Muscle layer of colon (tissue), 2 donors: ENCODE data around the gene POFUT1.

Source experiments
- H3K27ac ChIP-seq: one replicate; pipeline ENCODE4 v1.7.0; 2013; ENCODE audit warnings: low read depth, mild to moderate bottlenecking, low read length, moderate library complexity
- H3K27me3 ChIP-seq, 2 donors: one replicate each; pipeline ENCODE4 v1.7.0; 2013; ENCODE audit warnings: low read length in 2 of 2, mild to moderate bottlenecking in 2 of 2; ENCODE audit not compliant: insufficient read depth in 2 of 2, control insufficient read depth in 1 of 2
- H3K36me3 ChIP-seq: one replicate; pipeline ENCODE4 v1.7.0; 2013; ENCODE audit warnings: mild to moderate bottlenecking, low read length; ENCODE audit not compliant: insufficient read depth
- H3K4me1 ChIP-seq: one replicate; pipeline ENCODE4 v1.7.0; 2013; ENCODE audit warnings: mild to moderate bottlenecking, low read length; ENCODE audit not compliant: insufficient read depth
- H3K4me3 ChIP-seq, 2 donors: one replicate each; pipeline ENCODE4 v1.7.0; 2013; ENCODE audit warnings: low read length in 2 of 2, low read depth in 1 of 2, mild to moderate bottlenecking in 1 of 2, moderate library complexity in 1 of 2
- H3K9ac ChIP-seq: one replicate; pipeline ENCODE4 v1.7.0; 2013; ENCODE audit warnings: low read length
- H3K9me3 ChIP-seq: one replicate; pipeline ENCODE4 v1.7.0; 2013; ENCODE audit warnings: mild to moderate bottlenecking, low read length
- donor health status: abdominal sarcoma.
- donor health status: Adenocarcinoma of cecum.

POFUT1 gene

DNA sequence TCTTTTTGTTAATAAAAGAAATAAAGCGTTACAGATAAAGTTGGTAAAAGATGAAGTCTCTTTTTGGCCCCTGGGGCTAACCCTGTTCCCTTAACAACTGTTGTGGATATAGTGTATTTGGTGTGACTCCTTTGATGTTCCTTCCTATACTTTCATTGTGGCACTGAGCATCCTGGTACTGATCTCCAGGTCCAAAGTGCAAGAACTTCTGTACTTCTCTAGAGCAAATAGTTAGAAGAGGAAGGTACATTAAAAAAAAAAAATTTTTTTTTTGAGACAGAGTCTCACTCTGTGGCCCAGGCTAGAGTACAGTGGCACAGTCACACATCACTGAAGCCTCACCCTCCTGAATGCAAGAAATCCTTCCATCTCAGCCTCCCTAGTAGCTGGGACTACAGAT is 6.2 kb downstream of the POFUT1 start:
- H3K27ac ChIP-seq: no peak overlapping the region
- H3K9ac ChIP-seq: no peak overlapping the region
- no peak overlapping the region for H3K4me3 ChIP-seq
- peaks cover 2% of the 10 kb centered on the region for H3K4me1 ChIP-seq
- H3K36me3 ChIP-seq: peaks cover 47% of the 10 kb centered on the region
- H3K27me3 ChIP-seq: no peaks in the 10 kb centered on the region
- H3K9me3 ChIP-seq: no peaks in the 10 kb centered on the region

DNA sequence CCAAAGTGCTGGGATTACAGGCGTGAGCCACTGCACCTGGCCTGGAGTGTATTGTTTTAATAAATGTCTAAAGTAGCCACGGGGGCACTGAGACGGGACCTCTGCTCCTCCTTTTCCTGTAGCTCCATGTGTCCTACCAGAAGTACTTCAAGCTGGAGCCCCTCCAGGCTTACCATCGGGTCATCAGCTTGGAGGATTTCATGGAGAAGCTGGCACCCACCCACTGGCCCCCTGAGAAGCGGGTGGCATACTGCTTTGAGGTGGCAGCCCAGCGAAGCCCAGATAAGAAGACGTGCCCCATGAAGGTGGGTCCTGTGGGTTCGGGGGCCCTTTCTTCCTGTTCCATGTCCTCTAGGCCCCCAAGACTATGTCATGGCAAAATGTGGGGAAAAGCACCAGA is 7.5 kb downstream of the POFUT1 start:
- no peak overlapping the region for H3K9ac ChIP-seq

DNA sequence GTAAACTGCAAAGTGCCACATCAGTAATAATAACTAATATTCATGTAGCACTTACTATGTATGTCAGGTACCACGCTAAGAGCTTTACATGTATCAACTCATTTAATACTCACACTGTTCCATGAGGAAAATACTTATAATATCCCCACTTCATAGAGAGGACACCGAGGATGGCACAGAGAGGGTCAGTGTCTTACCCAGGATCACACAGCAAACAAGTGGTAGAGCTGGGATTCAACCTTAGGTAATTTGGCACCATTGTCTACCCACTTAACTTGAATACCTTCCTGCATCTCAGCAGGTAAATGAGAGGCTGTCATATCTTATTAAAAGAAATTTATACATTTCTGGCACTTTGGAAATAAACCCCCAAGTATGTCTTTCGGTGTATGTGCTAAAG is 8.0 kb downstream of the POFUT1 start:
- H3K27ac ChIP-seq: no peak overlapping the region
- H3K9me3 ChIP-seq: no peaks in the 10 kb centered on the region
- no peaks in the 10 kb centered on the region for H3K27me3 ChIP-seq
- no peak overlapping the region for H3K9ac ChIP-seq
- H3K4me1 ChIP-seq: no peaks in the 10 kb centered on the region
- no peak overlapping the region for H3K4me3 ChIP-seq
- peaks cover 39% of the 10 kb centered on the region for H3K36me3 ChIP-seq

More for the DNA sequence above, 7.5 kb downstream of the POFUT1 start:
- Histone ChIP-seq H3K36me3 (peaks cover 44% of the 10 kb centered on the region), H3K27me3 (no peaks in the 10 kb centered on the region), H3K9me3 (no peaks in the 10 kb centered on the region), H3K27ac (no peak overlapping the region), H3K4me1 (no peaks in the 10 kb centered on the region), H3K4me3 (no peak overlapping the region)

DNA sequence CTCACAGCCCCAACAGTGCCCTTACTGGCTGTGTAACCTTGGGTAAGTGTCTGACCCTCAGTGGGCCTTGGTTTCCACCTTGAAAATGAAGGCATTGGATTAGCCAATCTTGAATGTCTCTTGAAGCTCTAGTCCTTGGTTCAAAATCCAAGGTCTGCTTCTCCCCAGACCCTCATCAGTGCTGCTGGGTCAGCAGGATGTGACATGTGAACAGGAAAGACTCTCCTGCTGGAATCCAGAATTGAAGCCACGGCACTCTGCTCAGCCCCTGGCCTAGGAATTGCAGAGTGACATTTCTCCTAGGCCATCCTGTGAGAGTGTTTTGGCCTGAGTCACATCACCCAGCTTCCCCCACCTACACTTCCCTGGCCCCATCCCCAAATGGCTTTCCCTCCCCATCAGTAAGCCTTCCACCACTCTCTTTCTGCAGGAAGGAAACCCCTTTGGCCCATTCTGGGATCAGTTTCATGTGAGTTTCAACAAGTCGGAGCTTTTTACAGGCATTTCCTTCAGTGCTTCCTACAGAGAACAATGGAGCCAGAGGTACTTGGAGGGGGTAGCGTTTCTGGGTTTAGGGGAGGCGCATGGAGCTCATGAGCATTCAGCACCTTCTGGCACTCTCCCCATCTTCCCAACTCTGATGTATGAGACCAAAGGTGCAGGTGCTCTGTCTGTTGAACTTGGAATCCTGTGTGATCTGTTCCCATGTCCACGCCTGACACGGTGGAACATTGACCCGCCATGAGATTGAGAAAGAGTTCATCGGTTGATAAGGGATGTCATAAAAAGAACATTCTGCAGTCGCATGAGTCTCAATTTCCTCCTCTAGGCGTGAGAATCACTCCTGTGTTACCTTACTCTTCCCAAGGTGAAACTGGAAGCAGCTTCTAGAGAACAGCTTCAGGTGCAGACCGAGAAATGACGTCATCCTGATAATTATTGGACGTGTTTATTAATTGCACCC is 8.8 kb downstream of the POFUT1 start:
- Histone ChIP-seq H3K9ac (no peak overlapping the region), H3K27me3 (no peaks in the 10 kb centered on the region), H3K9me3 (no peaks in the 10 kb centered on the region), H3K4me3 (no peak overlapping the region), H3K36me3 (peaks cover 36% of the 10 kb centered on the region), H3K4me1 (no peaks in the 10 kb centered on the region), H3K27ac (no peak overlapping the region)

DNA sequence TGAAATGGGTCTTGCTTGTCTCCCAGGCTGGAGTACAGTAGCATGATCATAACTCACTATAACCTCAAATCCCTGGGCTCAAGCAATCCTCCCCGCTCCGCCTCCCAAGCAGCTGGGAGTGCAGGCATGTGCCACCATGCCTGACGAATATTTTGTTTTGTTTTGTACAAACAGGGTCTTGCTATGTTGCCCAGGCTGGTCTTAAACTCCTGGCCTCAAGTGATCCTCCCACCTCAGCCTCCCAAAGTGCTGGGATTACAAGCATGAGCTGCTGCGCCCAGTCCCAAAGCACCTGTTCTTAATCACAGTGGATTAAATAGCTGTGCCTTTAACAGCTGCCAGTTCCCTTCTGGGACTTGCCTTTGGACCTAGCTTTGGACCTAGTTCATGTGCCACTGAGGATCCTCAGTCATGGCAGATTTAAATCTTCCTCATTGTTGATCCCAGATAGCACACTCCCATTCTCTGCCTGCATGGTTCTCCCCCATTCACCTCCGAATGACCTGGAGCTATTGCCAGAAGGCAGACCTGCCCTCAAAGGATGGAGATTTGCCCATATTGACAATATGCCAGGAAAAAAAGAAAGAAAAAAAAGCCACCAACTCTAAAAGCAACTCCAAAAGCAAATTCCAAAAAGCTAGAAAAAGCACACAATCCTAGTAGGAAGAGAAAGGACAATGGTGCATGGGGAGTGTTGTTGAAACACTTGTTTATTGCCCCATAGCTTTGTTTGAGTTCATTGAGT is 10.6 kb downstream of the POFUT1 start:
- Histone ChIP-seq H3K9me3 (no peaks in the 10 kb centered on the region), H3K27me3 (no peaks in the 10 kb centered on the region), H3K4me3 (no peak overlapping the region), H3K9ac (no peak overlapping the region), H3K36me3 (peaks cover 34% of the 10 kb centered on the region), H3K4me1 (no peaks in the 10 kb centered on the region), H3K27ac (no peak overlapping the region)

DNA sequence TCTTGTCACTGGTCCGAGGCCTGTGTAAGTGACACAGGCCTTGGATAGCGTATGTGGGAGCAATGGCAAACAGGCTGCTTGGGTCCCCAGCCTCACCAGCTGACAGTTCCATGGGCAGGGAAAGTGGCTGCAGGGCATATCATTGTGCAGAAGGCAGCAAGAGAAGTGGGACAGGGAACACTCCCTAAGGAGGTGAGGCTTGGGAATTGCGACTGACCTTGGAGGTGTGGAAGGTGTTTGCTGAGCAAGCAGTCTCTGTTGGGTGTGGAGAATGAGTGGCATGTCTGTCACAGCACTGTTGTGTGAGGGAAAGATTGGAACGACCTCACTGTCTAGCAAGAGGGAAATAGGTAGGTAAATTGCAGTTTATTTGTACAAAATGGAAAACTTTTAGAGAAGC is 16.8 kb downstream of the POFUT1 start:
- no peak overlapping the region for H3K4me3 ChIP-seq
- no peaks in the 10 kb centered on the region for H3K4me1 ChIP-seq
- no peak overlapping the region for H3K27ac ChIP-seq
- H3K36me3 ChIP-seq: peaks cover 31% of the 10 kb centered on the region
- no peaks in the 10 kb centered on the region for H3K9me3 ChIP-seq
- H3K9ac ChIP-seq: no peak overlapping the region
- no peaks in the 10 kb centered on the region for H3K27me3 ChIP-seq

DNA sequence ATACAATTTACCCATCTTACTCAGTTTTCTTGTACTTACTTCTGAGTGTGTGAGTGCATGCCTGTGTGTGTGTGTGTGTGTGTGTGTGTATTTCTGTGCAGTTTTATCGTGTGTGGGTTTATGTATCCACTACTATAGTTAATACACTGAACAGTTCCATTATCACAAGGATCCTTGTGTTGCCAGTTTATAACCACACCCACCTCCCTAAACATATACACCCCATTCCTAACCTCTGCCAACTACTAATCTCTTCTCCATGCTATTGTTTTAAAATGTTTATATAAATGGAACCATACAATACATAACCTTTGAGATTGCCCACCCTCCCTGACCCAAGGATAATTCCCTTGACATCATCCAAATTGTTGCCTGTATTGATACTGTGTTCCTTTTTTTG is 18.7 kb downstream of the POFUT1 start:
- Histone ChIP-seq H3K4me1 (no peaks in the 10 kb centered on the region), H3K36me3 (peaks cover 41% of the 10 kb centered on the region), H3K27me3 (no peaks in the 10 kb centered on the region), H3K4me3 (no peak overlapping the region), H3K27ac (no peak overlapping the region), H3K9me3 (no peaks in the 10 kb centered on the region), H3K9ac (no peak overlapping the region)

DNA sequence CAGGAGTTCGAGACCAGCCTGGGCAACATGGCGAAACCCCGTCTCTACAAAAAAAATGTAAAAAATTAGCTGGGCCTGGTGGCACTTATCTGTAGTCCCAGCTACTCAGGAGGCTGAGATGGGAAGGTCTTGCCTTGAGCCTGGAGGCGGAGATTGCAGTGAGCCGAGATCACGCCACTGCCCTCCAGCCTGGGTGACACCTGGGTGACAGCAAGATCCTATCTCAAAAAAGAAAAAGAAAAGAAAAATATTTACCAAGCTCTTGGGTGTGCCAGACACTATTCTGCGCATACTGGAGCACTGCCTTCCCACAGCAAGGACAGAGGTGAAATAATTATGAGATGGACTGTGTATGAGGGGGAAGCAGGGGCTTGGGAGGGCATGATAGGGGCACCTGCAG is 19.6 kb downstream of the POFUT1 start:
- Histone ChIP-seq H3K9me3 (no peaks in the 10 kb centered on the region), H3K4me3 (no peak overlapping the region)

DNA sequence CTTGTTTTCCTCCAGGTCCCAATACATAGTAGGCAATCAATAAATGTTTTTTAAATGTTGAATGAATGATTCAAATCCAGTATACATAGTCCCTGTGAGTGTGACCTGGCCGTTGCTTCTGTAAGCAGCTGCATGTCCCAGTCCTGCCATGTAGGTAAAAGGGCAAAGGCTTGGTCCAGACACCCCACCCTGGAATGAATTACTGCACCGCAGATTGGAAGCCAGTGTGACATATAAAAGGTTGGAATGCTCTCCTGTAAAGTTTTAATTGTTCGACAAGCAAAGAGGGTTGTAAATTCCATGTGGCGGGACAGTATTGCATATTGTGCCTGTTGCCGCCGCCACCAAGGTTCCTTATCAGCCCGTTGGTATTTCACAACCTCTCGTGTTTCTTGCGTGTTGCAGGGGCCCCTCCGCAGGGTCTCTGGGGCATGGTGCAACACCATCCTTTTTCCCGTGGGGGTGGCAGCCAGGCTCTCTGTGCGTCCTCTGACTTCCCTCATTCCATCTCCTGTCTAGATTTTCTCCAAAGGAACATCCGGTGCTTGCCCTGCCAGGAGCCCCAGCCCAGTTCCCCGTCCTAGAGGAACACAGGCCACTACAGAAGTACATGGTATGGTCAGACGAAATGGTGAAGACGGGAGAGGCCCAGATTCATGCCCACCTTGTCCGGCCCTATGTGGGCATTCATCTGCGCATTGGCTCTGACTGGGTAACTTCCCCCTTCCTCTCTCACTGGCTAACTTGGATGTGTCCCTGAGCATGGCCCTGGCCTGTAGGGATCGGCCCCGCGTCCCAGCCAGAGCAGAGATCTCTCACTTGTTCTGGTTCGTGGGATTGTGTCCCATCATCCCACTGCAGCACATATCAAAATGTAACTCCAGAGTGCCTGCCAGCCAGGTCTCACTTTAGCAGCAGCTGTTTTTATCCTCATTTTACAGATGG is 20.3 kb downstream of the POFUT1 start:
- Histone ChIP-seq H3K9ac (no peak overlapping the region), H3K36me3 (peaks cover 50% of the 10 kb centered on the region), H3K4me1 (no peaks in the 10 kb centered on the region), H3K27me3 (no peaks in the 10 kb centered on the region), H3K9me3 (no peaks in the 10 kb centered on the region), H3K27ac (no peak overlapping the region), H3K4me3 (no peak overlapping the region)

More for the DNA sequence above, 19.6 kb downstream of the POFUT1 start:
- H3K27ac ChIP-seq: no peak overlapping the region
- H3K36me3 ChIP-seq: peaks cover 48% of the 10 kb centered on the region
- H3K4me1 ChIP-seq: no peaks in the 10 kb centered on the region
- no peaks in the 10 kb centered on the region for H3K27me3 ChIP-seq
- H3K9ac ChIP-seq: no peak overlapping the region

DNA sequence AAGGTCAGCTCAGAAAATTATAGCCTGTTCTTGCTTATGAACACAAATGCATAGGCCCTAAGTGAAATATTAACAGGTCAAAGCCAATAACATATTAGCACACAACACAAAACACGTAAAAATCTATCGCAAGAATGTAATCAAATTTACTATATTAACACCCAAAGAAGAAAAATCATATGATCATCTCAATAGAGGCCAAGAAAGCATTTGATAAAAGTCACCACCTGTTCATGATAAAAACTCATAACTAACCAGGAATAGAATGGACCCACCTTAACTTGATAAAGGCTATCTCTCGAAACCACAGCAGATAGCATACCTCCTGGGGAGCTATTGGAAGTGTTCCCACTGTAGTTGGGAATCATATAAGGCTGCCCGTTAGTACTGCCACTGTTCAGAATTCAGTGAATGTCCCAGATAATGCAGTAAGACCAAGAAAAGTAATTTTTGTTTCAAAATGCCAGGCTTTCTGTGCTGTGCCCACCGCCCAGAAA is 21.6 kb downstream of the POFUT1 start:
- Histone ChIP-seq H3K36me3 (peaks cover 49% of the 10 kb centered on the region), H3K4me1 (no peaks in the 10 kb centered on the region), H3K4me3 (no peak overlapping the region), H3K27ac (no peak overlapping the region), H3K27me3 (no peaks in the 10 kb centered on the region), H3K9me3 (no peaks in the 10 kb centered on the region), H3K9ac (no peak overlapping the region)

DNA sequence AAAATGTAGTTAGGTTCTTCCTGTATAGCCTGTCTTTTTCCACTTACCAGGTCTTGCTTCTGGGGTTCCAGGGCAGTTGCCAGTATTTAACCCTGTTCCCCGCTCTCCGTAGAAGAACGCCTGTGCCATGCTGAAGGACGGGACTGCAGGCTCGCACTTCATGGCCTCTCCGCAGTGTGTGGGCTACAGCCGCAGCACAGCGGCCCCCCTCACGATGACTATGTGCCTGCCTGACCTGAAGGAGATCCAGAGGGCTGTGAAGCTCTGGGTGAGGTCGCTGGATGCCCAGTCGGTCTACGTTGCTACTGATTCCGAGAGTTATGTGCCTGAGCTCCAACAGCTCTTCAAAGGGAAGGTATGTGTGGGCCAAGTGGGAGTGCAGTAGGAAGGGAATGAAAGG is 23.0 kb downstream of the POFUT1 start:
- Histone ChIP-seq H3K4me3 (no peak overlapping the region), H3K27me3 (no peaks in the 10 kb centered on the region), H3K36me3 (peaks cover 62% of the 10 kb centered on the region), H3K9ac (no peak overlapping the region), H3K4me1 (no peaks in the 10 kb centered on the region), H3K27ac (no peak overlapping the region), H3K9me3 (no peaks in the 10 kb centered on the region)
